Right atrium auricular region (tissue), 2 donors: ENCODE data around the gene RIMS1. TPM values are rescaled to one million over a fixed set of nuclear protein-coding genes. Genes with fewer than 3 reads are reported as not detected.

ENCODE experiments used
- DNase-seq: peaks from one replicate; pipeline ENCODE4 v3.0.0-alpha.2; 2019; ENCODE audit warnings: low spot score
- H3K27ac ChIP-seq, 2 donors: fragments of 200-600 bp; sonication (generic); 1 replicate in 1 of 2; 2 replicates in 1 of 2; pipeline ENCODE4 v1.5.1; 2016 to 2019
- H3K27me3 ChIP-seq, 2 donors: fragments of 200-600 bp; sonication (generic); one replicate each; pipeline versions ENCODE4 v1.5.1 to v1.6.0; 2017 to 2019
- H3K36me3 ChIP-seq: fragments of 200-600 bp; sonication (generic); one replicate; pipeline ENCODE4 v1.5.1; 2016
- H3K4me1 ChIP-seq, 2 donors: fragments of 200-600 bp; sonication (generic); one replicate each; pipeline versions ENCODE4 v1.5.1 to v1.6.0; 2017 to 2019
- H3K4me3 ChIP-seq, 2 donors: fragments of 200-600 bp; sonication (generic); 1 replicate in 1 of 2; 2 replicates in 1 of 2; pipeline ENCODE4 v1.5.1; 2017 to 2019; ENCODE audit warnings: mild to moderate bottlenecking in 1 of 2, moderate library complexity in 1 of 2
- H3K9me3 ChIP-seq, 2 donors: fragments of 200-600 bp; sonication (generic); one replicate each; pipeline ENCODE4 v1.5.1; 2019
- total RNA-seq, 2 donors: library from RNA; depleted of rRNA; stranded (reverse); fragments of >200 nt; gene quantifications; one replicate each; pipeline ENCODE4 v1.1.0, GENCODE V29; 2016
- TF ChIP-seq, protein P1 (sequence below), 2 donors: fragments of 200-600 bp; sonication (generic); IDR thresholded peaks; one replicate each; pipeline ENCODE4 v1.5.1; 2019; ENCODE audit warnings: antibody characterized with exemption in 2 of 2

Gene RIMS1
- total RNA-seq, 2 donors from 2014 or later: 0.55 to 1.3 TPM

DNA sequence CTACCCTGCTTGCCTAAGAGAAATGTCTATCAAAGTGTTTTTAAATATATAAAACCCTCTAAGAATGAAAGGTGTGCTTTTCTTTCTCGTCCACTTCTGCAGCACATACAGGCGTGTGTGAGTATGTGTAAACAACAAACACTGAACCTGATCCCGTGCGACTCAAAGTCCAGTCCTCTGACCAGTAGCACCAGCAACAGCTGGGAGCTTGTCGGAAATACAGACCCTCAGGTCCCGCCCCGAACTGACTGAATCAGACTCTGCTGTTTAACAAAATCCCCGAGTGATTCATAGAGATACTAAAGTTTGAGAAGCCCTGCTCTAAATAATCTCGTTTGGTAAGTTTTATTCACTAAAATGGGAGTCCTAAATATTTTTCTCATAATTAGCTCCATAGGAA, 527.5 kb downstream of the RIMS1 start:
- no peak for DNase-seq
- Histone ChIP-seq H3K36me3 (no peaks in the 10 kb centered on the region), H3K27ac (no peak overlapping the region), H3K4me3 (no peak overlapping the region), H3K27me3 (no peaks in the 10 kb centered on the region), H3K9me3 (no peaks in the 10 kb centered on the region), H3K4me1 (no peaks in the 10 kb centered on the region)
- TF ChIP-seq, protein P1, sequence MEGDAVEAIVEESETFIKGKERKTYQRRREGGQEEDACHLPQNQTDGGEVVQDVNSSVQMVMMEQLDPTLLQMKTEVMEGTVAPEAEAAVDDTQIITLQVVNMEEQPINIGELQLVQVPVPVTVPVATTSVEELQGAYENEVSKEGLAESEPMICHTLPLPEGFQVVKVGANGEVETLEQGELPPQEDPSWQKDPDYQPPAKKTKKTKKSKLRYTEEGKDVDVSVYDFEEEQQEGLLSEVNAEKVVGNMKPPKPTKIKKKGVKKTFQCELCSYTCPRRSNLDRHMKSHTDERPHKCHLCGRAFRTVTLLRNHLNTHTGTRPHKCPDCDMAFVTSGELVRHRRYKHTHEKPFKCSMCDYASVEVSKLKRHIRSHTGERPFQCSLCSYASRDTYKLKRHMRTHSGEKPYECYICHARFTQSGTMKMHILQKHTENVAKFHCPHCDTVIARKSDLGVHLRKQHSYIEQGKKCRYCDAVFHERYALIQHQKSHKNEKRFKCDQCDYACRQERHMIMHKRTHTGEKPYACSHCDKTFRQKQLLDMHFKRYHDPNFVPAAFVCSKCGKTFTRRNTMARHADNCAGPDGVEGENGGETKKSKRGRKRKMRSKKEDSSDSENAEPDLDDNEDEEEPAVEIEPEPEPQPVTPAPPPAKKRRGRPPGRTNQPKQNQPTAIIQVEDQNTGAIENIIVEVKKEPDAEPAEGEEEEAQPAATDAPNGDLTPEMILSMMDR (IDR thresholded peaks at IDR 0.05): no peak

DNA sequence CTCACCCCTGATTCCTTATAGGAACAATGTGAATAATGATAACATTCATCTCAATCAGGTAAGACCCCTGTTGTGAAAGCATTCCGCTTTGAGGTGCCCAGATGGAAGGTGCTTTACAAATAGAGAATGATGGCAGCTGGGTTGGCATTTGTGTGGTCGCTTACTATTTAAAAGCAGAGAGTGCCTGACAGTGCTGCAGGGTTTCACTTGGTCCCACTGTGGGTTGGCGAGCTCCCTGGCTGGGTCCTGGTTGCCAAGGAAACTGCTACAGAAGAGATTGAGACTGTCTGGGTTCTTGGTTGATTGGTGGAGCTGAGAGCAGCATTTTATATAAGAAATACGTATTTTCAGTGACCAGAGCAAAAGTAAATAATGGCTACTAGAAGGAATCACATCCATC, 528.3 kb downstream of the RIMS1 start:
- TF ChIP-seq, protein P1 (IDR thresholded peaks at IDR 0.05): no peak
- Histone ChIP-seq H3K36me3 (no peaks in the 10 kb centered on the region), H3K27ac (no peak overlapping the region), H3K27me3 (no peaks in the 10 kb centered on the region), H3K4me3 (no peak overlapping the region), H3K4me1 (no peaks in the 10 kb centered on the region), H3K9me3 (no peaks in the 10 kb centered on the region)
- no peak for DNase-seq

DNA sequence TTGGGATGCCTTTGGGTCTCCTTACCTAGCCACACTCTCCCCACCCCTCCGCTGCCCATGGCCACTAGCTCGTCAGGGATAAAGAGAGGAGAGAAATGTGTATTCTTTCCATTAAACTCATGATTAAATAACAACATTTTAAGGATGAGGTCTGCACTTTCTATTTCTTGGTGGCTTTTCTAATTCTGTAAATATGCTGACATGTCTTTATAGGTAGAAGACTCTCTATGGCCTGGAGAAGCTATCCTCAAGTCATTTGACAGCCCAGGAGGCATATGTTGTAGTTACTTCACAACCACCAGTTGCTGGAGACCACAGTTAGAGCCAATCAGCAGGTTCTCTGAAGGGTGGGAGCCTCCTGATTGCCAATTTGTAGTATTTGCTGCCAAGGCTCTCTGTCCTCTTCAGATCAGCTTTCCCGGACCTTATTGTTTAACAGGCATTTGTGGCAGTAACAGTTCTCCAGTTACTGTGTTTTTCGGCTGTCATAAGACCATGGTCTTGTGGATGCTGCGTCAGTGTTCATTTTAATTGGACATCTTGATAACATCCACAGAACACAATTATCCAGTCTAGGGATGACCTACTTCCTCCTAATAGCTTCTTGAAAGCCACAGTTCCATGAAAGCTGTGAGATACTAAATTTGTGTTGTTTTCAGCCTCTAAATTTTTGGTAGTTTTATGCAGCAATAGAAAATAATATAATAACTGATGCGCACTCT, 530.6 kb downstream of the RIMS1 start:
- H3K27me3 ChIP-seq: no peaks in the 10 kb centered on the region
- no peak overlapping the region for H3K4me3 ChIP-seq
- no peaks in the 10 kb centered on the region for H3K4me1 ChIP-seq
- H3K9me3 ChIP-seq: no peaks in the 10 kb centered on the region
- no peaks in the 10 kb centered on the region for H3K36me3 ChIP-seq
- no peak overlapping the region for H3K27ac ChIP-seq
- TF ChIP-seq, protein P1 (IDR thresholded peaks at IDR 0.05): no peak
- DNase-seq: no peak

DNA sequence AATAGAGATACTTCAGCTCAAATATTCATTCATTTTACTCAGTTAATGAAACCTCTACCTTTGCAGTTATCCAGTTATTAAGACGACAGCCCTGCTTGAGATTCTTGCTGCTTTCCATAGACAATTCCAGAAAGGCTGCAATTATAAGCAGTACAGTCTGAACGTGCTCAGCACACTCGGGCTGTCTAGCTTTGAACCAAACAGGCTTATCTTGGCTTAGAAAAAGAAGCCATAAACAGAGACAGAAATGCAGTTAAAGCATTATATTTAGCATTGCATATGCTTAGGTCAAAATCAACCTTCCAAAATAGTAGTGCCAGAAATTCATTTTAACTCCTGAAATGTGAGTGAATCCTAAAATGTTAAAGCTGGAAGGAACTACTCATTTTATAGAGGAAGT, 531.4 kb downstream of the RIMS1 start:
- H3K27me3 ChIP-seq: no peaks in the 10 kb centered on the region
- H3K4me3 ChIP-seq: no peak overlapping the region
- H3K9me3 ChIP-seq: no peaks in the 10 kb centered on the region
- TF ChIP-seq, protein P1 (IDR thresholded peaks at IDR 0.05): no peak
- H3K4me1 ChIP-seq: no peaks in the 10 kb centered on the region
- H3K27ac ChIP-seq: no peak overlapping the region
- no peaks in the 10 kb centered on the region for H3K36me3 ChIP-seq
- no peak for DNase-seq

DNA sequence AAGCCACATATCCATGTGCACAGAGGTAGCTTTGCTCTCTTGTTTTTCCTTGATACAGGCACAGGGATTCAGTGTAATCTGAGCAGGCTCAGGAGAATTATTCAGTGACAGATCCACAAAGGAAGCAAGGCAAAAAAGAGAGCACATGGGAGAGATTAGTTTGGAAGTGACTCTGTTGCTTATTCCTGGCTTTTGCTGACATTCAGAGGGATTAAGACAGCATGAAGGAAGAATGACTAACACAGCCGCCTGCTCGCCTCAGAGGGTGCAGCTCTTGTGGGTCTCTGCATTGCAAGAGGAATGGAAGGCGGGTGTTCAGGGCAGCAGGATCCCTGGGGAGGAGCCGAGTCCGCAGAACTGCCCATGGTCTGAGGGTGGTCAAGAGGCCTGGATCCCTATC, 532.1 kb downstream of the RIMS1 start:
- H3K4me3 ChIP-seq: no peak overlapping the region
- no peaks in the 10 kb centered on the region for H3K27me3 ChIP-seq
- TF ChIP-seq, protein P1 (IDR thresholded peaks at IDR 0.05): no peak
- H3K36me3 ChIP-seq: no peaks in the 10 kb centered on the region
- no peaks in the 10 kb centered on the region for H3K4me1 ChIP-seq
- DNase-seq: no peak
- H3K9me3 ChIP-seq: no peaks in the 10 kb centered on the region
- no peak overlapping the region for H3K27ac ChIP-seq

DNA sequence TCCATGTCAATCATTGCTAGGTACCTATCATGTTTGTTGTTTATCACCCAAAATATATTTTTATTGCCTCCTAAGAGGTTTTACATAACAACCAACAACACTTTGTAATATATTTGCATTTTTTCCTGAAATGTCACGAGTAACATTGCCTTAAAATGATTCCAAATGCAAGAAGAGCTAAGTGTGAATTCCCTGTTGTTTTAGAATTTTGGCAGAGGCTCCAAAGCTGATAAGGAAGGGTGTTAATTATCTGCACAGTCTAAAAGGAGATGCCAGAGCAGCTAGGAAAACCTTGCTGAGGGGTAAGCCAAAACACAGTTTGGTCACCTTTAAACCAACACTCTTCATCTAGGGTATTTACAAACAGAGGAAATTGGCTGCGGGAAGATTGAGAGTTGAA, 533.6 kb downstream of the RIMS1 start:
- Histone ChIP-seq H3K4me3 (no peak overlapping the region), H3K4me1 (no peaks in the 10 kb centered on the region), H3K27me3 (no peaks in the 10 kb centered on the region), H3K27ac (no peak overlapping the region), H3K36me3 (no peaks in the 10 kb centered on the region), H3K9me3 (no peaks in the 10 kb centered on the region)
- DNase-seq: no peak
- TF ChIP-seq, protein P1 (IDR thresholded peaks at IDR 0.05): no peak
